GM23338 (cell line): ENCODE results near the gene EIF2D. TPM values are rescaled to one million over a fixed set of nuclear protein-coding genes. Genes with fewer than 3 reads are reported as not detected.

ENCODE experiments used
- ATAC-seq: fragments of 200-7000 bp; cut with Tn5 transposase; 3 replicates; pipeline ENCODE4 v1.9.1; 2020
- DNase-seq: peaks from one replicate; pipeline ENCODE4 v3.0.0-alpha.2; 2015; ENCODE audit warnings: low spot score
- H2AFZ ChIP-seq: fragments of 200-600 bp; sonication (generic); 2 replicates; pipeline ENCODE4 v1.8.0; 2016; ENCODE audit warnings: antibody characterized with exemption, mild to moderate bottlenecking, moderate library complexity
- H3F3A ChIP-seq: fragments of 200-600 bp; sonication (generic); replicated peaks from 2 replicates; pipeline ENCODE4 v1.8.0; 2017; ENCODE audit warnings: antibody characterized with exemption, mixed run types, low read depth
- H3K27ac ChIP-seq: fragments of 200-600 bp; sonication (generic); 2 replicates; pipeline ENCODE4 v1.6.1; 2016; ENCODE audit warnings: low read depth
- H3K27me3 ChIP-seq: fragments of 200-600 bp; sonication (generic); 2 replicates; pipeline ENCODE4 v1.8.0; 2016; ENCODE audit warnings: mild to moderate bottlenecking, mixed run types, moderate library complexity; ENCODE audit not compliant: insufficient read depth
- H3K36me3 ChIP-seq: fragments of 200-600 bp; sonication (generic); 2 replicates; pipeline ENCODE4 v1.8.0; 2016; ENCODE audit warnings: mild to moderate bottlenecking; ENCODE audit not compliant: insufficient read depth
- H3K4me1 ChIP-seq: fragments of 200-600 bp; sonication (generic); 2 replicates; pipeline ENCODE4 v1.8.0; 2016; ENCODE audit warnings: mild to moderate bottlenecking, moderate library complexity; ENCODE audit not compliant: insufficient read depth
- H3K4me2 ChIP-seq: fragments of 200-600 bp; sonication (generic); 2 replicates; pipeline ENCODE4 v1.7.1; 2017; ENCODE audit warnings: mixed run types
- H3K4me3 ChIP-seq: fragments of 200-600 bp; sonication (generic); 2 replicates; pipeline ENCODE4 v1.6.1; 2016; ENCODE audit warnings: mixed run types
- H3K79me2 ChIP-seq: fragments of 200-600 bp; sonication (generic); replicated peaks from 2 replicates; pipeline ENCODE4 v1.8.0; 2017; ENCODE audit warnings: mild to moderate bottlenecking; ENCODE audit not compliant: insufficient read depth
- H3K9me2 ChIP-seq: fragments of 200-600 bp; sonication (generic); 2 replicates; pipeline ENCODE4 v1.8.0; 2017; ENCODE audit not compliant: insufficient read depth
- H4K20me1 ChIP-seq: fragments of 200-600 bp; sonication (generic); replicated peaks from 2 replicates; pipeline ENCODE4 v1.8.0; 2017; ENCODE audit warnings: mild to moderate bottlenecking; ENCODE audit not compliant: insufficient read depth
- H3K27ac Mint-ChIP-seq: 2 replicates; pipeline ENCODE4 v1.8.0; 2020; ENCODE audit warnings: inconsistent platforms, mild to moderate bottlenecking, moderate library complexity, mixed read lengths
- H3K27me3 Mint-ChIP-seq: 3 replicates; pipeline ENCODE4 v1.8.0; 2022; ENCODE audit warnings: low read depth, mild to moderate bottlenecking, moderate library complexity, mixed read lengths, inconsistent platforms; ENCODE audit not compliant: insufficient read depth, poor library complexity
- H3K36me3 Mint-ChIP-seq: 3 replicates; pipeline ENCODE4 v1.8.0; 2021; ENCODE audit warnings: low read depth, mild to moderate bottlenecking, inconsistent platforms, moderate library complexity, mixed read lengths
- H3K4me1 Mint-ChIP-seq: 3 replicates; pipeline ENCODE4 v1.8.0; 2020; ENCODE audit warnings: mild to moderate bottlenecking, inconsistent platforms, mixed read lengths
- H3K4me3 Mint-ChIP-seq: 3 replicates; pipeline ENCODE4 v1.8.0; 2021; ENCODE audit warnings: moderate library complexity, mild to moderate bottlenecking, inconsistent platforms, mixed read lengths
- H3K9me3 Mint-ChIP-seq: 3 replicates; pipeline ENCODE4 v1.8.0; 2020; ENCODE audit warnings: moderate library complexity, mild to moderate bottlenecking, inconsistent platforms, mixed read lengths
- CREB1 ChIP-seq: fragments of 250-450 bp; sonication (Bioruptor Pico); IDR thresholded peaks from 2 replicates; pipeline ENCODE4 v1.5.0; 2020; ENCODE audit warnings: low read depth, mild to moderate bottlenecking, moderate library complexity
- EZH2 ChIP-seq: fragments of 200-600 bp; sonication (generic); IDR thresholded peaks from one replicate; pipeline ENCODE4 v1.8.0; 2017; ENCODE audit warnings: antibody characterized with exemption, mild to moderate bottlenecking, low read depth; ENCODE audit not compliant: unreplicated experiment
- EZH2phosphoT487 ChIP-seq: fragments of 200-600 bp; sonication (generic); IDR thresholded peaks from one replicate; pipeline ENCODE4 v1.8.1; 2018; ENCODE audit warnings: antibody characterized with exemption; ENCODE audit not compliant: unreplicated experiment
- JUNB ChIP-seq: IDR thresholded peaks from one replicate; pipeline ENCODE4 v1.6.1; 2016; ENCODE audit warnings: antibody characterized with exemption; ENCODE audit not compliant: unreplicated experiment
- NANOG ChIP-seq: IDR thresholded peaks from 2 replicates; pipeline ENCODE4 v1.6.1; 2016; ENCODE audit warnings: antibody characterized with exemption, borderline replicate concordance
- POLR2AphosphoS5 ChIP-seq: IDR thresholded peaks from 2 replicates; pipeline ENCODE4 v1.6.1; 2016; ENCODE audit warnings: antibody characterized with exemption, low read depth
- STAT1 ChIP-seq: IDR thresholded peaks from one replicate; pipeline ENCODE4 v1.6.1; 2016; ENCODE audit warnings: antibody characterized with exemption; ENCODE audit not compliant: unreplicated experiment
- ZNF114 ChIP-seq: fragments of 250-450 bp; sonication (Bioruptor Pico); IDR thresholded peaks from 2 replicates; pipeline ENCODE4 v1.5.0; 2020; ENCODE audit warnings: mild to moderate bottlenecking, moderate library complexity
- ZNF331 ChIP-seq: fragments of 250-450 bp; sonication (Bioruptor Pico); IDR thresholded peaks from 2 replicates; pipeline ENCODE4 v1.5.0; 2020; ENCODE audit warnings: low read depth, mild to moderate bottlenecking, moderate library complexity
- polyA plus RNA-seq: library from polyadenylated mRNA; unstranded; fragments of >200 nt; fragmentation: Nextera tagmentation; extraction: Ambion mirVana; gene quantifications from 2 replicates; pipeline ENCODE4 v1.2.1, GENCODE V29; 2016
- total RNA-seq: library from RNA; depleted of rRNA; stranded (reverse); fragments of >200 nt; shearing (Covaris generic); gene quantifications from 2 replicates; pipeline ENCODE4 v1.2.3, GENCODE V29; 2014
- TF ChIP-seq, protein P1 (sequence below): IDR thresholded peaks from 2 replicates; pipeline ENCODE4 v1.6.1; 2016; ENCODE audit warnings: antibody characterized with exemption
- TF ChIP-seq, protein P2 (sequence below): fragments of 250-450 bp; sonication (Bioruptor Pico); IDR thresholded peaks from 2 replicates; pipeline ENCODE4 v1.5.0; 2020; ENCODE audit warnings: mild to moderate bottlenecking, moderate library complexity
- TF ChIP-seq, protein P3 (sequence below): IDR thresholded peaks from one replicate; pipeline ENCODE4 v1.6.1; 2018; ENCODE audit warnings: antibody characterized with exemption; ENCODE audit not compliant: unreplicated experiment
- TF ChIP-seq, protein P4 (sequence below), 2 experiments: fragments of 200-600 bp in 1 of 2; sonication (generic) in 1 of 2; conservative IDR thresholded peaks; 2 replicates each; pipeline versions ENCODE4 v1.5.1 to v1.6.1; 2016 to 2017; ENCODE audit warnings: antibody characterized with exemption in 2 of 2, low read depth in 2 of 2, mild to moderate bottlenecking in 2 of 2, moderate library complexity in 1 of 2

EIF2D gene
- total and polyA plus RNA-seq, 2 experiments from 2014 or later = 25.1 to 34.8 TPM

DNA sequence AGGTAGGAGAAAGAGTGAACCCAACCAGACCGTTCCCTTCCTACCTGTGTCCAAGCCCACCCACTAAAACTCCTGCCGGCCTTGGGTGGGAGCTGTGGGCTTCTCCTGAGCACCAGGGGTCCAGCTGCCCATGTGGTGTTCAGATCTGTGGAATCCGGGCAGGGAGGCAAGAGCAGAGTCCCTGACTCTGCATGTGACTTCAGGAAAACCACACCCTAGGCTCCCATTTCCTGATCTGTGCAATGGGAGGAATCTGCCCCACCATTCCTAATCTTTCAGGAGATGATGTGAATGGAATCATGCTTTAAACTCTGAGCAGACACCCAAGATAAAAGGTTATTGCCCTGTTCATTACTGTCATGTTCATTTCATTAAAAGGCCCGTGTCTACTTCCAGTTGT is 27.6 kb downstream of the EIF2D start:
- Histone ChIP-seq H3F3A (no peaks in the 10 kb centered on the region), H3K4me2 (no peak overlapping the region), H3K4me3 (no peak overlapping the region), H3K27me3 (no peaks in the 10 kb centered on the region), H3K27ac (no peak overlapping the region), H3K4me1 (no peaks in the 10 kb centered on the region), H3K36me3 (no peaks in the 10 kb centered on the region), H3K79me2 (no peaks in the 10 kb centered on the region), H3K9me2 (no peaks in the 10 kb centered on the region), H2AFZ (no peak overlapping the region), H4K20me1 (0 out of 2 replicates have a peak, but pooled peaks cover 2% of the 10 kb centered on the region)
- H3K36me3 Mint-ChIP-seq = peaks cover 4% of the 10 kb centered on the region; the same call in 2 of the 3 replicates
- no peak overlapping the region for H3K4me3 Mint-ChIP-seq
- DNase-seq = no peak
- no peaks in the 10 kb centered on the region for H3K9me3 Mint-ChIP-seq
- H3K4me1 Mint-ChIP-seq = peaks cover 9% of the 10 kb centered on the region
- TF ChIP-seq, protein P1, sequence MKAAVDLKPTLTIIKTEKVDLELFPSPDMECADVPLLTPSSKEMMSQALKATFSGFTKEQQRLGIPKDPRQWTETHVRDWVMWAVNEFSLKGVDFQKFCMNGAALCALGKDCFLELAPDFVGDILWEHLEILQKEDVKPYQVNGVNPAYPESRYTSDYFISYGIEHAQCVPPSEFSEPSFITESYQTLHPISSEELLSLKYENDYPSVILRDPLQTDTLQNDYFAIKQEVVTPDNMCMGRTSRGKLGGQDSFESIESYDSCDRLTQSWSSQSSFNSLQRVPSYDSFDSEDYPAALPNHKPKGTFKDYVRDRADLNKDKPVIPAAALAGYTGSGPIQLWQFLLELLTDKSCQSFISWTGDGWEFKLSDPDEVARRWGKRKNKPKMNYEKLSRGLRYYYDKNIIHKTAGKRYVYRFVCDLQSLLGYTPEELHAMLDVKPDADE = no peak
- TF ChIP-seq, protein P2, sequence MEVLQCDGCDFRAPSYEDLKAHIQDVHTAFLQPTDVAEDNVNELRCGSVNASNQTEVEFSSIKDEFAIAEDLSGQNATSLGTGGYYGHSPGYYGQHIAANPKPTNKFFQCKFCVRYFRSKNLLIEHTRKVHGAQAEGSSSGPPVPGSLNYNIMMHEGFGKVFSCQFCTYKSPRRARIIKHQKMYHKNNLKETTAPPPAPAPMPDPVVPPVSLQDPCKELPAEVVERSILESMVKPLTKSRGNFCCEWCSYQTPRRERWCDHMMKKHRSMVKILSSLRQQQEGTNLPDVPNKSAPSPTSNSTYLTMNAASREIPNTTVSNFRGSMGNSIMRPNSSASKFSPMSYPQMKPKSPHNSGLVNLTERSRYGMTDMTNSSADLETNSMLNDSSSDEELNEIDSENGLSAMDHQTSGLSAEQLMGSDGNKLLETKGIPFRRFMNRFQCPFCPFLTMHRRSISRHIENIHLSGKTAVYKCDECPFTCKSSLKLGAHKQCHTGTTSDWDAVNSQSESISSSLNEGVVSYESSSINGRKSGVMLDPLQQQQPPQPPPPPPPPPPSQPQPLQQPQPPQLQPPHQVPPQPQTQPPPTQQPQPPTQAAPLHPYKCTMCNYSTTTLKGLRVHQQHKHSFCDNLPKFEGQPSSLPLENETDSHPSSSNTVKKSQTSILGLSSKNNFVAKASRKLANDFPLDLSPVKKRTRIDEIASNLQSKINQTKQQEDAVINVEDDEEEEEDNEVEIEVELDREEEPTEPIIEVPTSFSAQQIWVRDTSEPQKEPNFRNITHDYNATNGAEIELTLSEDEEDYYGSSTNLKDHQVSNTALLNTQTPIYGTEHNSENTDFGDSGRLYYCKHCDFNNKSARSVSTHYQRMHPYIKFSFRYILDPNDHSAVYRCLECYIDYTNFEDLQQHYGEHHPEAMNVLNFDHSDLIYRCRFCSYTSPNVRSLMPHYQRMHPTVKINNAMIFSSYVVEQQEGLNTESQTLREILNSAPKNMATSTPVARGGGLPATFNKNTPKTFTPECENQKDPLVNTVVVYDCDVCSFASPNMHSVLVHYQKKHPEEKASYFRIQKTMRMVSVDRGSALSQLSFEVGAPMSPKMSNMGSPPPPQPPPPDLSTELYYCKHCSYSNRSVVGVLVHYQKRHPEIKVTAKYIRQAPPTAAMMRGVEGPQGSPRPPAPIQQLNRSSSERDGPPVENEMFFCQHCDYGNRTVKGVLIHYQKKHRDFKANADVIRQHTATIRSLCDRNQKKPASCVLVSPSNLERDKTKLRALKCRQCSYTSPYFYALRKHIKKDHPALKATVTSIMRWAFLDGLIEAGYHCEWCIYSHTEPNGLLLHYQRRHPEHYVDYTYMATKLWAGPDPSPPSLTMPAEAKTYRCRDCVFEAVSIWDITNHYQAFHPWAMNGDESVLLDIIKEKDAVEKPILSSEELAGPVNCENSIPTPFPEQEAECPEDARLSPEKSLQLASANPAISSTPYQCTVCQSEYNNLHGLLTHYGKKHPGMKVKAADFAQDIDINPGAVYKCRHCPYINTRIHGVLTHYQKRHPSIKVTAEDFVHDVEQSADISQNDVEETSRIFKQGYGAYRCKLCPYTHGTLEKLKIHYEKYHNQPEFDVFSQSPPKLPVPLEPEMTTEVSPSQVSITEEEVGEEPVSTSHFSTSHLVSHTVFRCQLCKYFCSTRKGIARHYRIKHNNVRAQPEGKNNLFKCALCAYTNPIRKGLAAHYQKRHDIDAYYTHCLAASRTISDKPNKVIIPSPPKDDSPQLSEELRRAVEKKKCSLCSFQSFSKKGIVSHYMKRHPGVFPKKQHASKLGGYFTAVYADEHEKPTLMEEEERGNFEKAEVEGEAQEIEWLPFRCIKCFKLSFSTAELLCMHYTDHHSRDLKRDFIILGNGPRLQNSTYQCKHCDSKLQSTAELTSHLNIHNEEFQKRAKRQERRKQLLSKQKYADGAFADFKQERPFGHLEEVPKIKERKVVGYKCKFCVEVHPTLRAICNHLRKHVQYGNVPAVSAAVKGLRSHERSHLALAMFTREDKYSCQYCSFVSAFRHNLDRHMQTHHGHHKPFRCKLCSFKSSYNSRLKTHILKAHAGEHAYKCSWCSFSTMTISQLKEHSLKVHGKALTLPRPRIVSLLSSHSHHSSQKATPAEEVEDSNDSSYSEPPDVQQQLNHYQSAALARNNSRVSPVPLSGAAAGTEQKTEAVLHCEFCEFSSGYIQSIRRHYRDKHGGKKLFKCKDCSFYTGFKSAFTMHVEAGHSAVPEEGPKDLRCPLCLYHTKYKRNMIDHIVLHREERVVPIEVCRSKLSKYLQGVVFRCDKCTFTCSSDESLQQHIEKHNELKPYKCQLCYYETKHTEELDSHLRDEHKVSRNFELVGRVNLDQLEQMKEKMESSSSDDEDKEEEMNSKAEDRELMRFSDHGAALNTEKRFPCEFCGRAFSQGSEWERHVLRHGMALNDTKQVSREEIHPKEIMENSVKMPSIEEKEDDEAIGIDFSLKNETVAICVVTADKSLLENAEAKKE (CRISPR knock-in tag) = no peak
- TF ChIP-seq CREB1 (no peak), STAT1 (no peak), NANOG (no peak), JUNB (no peak), EZH2phosphoT487 (no peak), ZNF331 (no peak), POLR2AphosphoS5 (no peak), ZNF114 (CRISPR knock-in tag) (no peak), EZH2 (no peak)
- TF ChIP-seq, protein P3, sequence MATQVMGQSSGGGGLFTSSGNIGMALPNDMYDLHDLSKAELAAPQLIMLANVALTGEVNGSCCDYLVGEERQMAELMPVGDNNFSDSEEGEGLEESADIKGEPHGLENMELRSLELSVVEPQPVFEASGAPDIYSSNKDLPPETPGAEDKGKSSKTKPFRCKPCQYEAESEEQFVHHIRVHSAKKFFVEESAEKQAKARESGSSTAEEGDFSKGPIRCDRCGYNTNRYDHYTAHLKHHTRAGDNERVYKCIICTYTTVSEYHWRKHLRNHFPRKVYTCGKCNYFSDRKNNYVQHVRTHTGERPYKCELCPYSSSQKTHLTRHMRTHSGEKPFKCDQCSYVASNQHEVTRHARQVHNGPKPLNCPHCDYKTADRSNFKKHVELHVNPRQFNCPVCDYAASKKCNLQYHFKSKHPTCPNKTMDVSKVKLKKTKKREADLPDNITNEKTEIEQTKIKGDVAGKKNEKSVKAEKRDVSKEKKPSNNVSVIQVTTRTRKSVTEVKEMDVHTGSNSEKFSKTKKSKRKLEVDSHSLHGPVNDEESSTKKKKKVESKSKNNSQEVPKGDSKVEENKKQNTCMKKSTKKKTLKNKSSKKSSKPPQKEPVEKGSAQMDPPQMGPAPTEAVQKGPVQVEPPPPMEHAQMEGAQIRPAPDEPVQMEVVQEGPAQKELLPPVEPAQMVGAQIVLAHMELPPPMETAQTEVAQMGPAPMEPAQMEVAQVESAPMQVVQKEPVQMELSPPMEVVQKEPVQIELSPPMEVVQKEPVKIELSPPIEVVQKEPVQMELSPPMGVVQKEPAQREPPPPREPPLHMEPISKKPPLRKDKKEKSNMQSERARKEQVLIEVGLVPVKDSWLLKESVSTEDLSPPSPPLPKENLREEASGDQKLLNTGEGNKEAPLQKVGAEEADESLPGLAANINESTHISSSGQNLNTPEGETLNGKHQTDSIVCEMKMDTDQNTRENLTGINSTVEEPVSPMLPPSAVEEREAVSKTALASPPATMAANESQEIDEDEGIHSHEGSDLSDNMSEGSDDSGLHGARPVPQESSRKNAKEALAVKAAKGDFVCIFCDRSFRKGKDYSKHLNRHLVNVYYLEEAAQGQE = no peak
- TF ChIP-seq, protein P4, sequence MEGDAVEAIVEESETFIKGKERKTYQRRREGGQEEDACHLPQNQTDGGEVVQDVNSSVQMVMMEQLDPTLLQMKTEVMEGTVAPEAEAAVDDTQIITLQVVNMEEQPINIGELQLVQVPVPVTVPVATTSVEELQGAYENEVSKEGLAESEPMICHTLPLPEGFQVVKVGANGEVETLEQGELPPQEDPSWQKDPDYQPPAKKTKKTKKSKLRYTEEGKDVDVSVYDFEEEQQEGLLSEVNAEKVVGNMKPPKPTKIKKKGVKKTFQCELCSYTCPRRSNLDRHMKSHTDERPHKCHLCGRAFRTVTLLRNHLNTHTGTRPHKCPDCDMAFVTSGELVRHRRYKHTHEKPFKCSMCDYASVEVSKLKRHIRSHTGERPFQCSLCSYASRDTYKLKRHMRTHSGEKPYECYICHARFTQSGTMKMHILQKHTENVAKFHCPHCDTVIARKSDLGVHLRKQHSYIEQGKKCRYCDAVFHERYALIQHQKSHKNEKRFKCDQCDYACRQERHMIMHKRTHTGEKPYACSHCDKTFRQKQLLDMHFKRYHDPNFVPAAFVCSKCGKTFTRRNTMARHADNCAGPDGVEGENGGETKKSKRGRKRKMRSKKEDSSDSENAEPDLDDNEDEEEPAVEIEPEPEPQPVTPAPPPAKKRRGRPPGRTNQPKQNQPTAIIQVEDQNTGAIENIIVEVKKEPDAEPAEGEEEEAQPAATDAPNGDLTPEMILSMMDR (conservative IDR thresholded peaks at IDR 0.05; ENCODE audit: low read depth in 2 of 2) = no peak
- peaks cover 9% of the 10 kb centered on the region for H3K27me3 Mint-ChIP-seq
- ATAC-seq = no peak
- H3K27ac Mint-ChIP-seq = no peak overlapping the region
